Right atrium auricular region (tissue), 2 donors: ENCODE data around the gene AATF. TPM values are rescaled to one million over a fixed set of nuclear protein-coding genes. Genes with fewer than 3 reads are reported as not detected.

Experiments
- DNase-seq: peaks from one replicate; pipeline ENCODE4 v3.0.0-alpha.2; 2019; ENCODE audit warnings: low spot score
- H3K27ac ChIP-seq, 2 donors: fragments of 200-600 bp; sonication (generic); 1 replicate in 1 of 2; 2 replicates in 1 of 2; pipeline ENCODE4 v1.5.1; 2016 to 2019
- H3K27me3 ChIP-seq, 2 donors: fragments of 200-600 bp; sonication (generic); one replicate each; pipeline versions ENCODE4 v1.5.1 to v1.6.0; 2017 to 2019
- H3K36me3 ChIP-seq: fragments of 200-600 bp; sonication (generic); one replicate; pipeline ENCODE4 v1.5.1; 2016
- H3K4me1 ChIP-seq, 2 donors: fragments of 200-600 bp; sonication (generic); one replicate each; pipeline versions ENCODE4 v1.5.1 to v1.6.0; 2017 to 2019
- H3K4me3 ChIP-seq, 2 donors: fragments of 200-600 bp; sonication (generic); 1 replicate in 1 of 2; 2 replicates in 1 of 2; pipeline ENCODE4 v1.5.1; 2017 to 2019; ENCODE audit warnings: mild to moderate bottlenecking in 1 of 2, moderate library complexity in 1 of 2
- H3K9me3 ChIP-seq, 2 donors: fragments of 200-600 bp; sonication (generic); one replicate each; pipeline ENCODE4 v1.5.1; 2019
- total RNA-seq, 2 donors: library from RNA; depleted of rRNA; stranded (reverse); fragments of >200 nt; gene quantifications; one replicate each; pipeline ENCODE4 v1.1.0, GENCODE V29; 2016
- TF ChIP-seq, protein P1 (sequence below), 2 donors: fragments of 200-600 bp; sonication (generic); IDR thresholded peaks; one replicate each; pipeline ENCODE4 v1.5.1; 2019; ENCODE audit warnings: antibody characterized with exemption in 2 of 2

AATF gene
- total RNA-seq, 2 donors from 2014 or later, result 17.8 to 23.2 TPM

DNA sequence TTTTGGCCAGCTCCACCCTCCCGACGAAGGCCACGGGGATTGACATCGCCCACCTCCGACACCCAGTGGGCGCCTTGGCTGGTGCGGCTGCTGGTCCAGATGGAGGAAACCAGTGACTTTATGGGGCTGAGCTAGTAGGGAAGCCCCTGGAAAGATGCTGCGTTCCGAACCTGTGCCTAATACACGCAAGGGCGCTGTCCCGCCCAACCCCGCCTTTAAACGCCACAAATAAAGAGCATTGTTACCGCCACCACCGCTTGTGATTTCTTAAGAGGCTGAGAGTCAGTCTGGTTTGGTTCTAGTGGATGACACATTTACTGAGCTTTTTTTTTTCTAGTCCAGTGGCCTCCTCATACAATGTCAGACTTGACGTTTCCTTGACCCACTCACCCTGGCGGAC, 107.9 kb downstream of the AATF start:
- Histone ChIP-seq H3K9me3 (no peaks in the 10 kb centered on the region), H3K4me1 (no peaks in the 10 kb centered on the region), H3K27ac (no peak overlapping the region), H3K4me3 (no peak overlapping the region), H3K27me3 (no peaks in the 10 kb centered on the region), H3K36me3 (no peaks in the 10 kb centered on the region)
- TF ChIP-seq, protein P1, sequence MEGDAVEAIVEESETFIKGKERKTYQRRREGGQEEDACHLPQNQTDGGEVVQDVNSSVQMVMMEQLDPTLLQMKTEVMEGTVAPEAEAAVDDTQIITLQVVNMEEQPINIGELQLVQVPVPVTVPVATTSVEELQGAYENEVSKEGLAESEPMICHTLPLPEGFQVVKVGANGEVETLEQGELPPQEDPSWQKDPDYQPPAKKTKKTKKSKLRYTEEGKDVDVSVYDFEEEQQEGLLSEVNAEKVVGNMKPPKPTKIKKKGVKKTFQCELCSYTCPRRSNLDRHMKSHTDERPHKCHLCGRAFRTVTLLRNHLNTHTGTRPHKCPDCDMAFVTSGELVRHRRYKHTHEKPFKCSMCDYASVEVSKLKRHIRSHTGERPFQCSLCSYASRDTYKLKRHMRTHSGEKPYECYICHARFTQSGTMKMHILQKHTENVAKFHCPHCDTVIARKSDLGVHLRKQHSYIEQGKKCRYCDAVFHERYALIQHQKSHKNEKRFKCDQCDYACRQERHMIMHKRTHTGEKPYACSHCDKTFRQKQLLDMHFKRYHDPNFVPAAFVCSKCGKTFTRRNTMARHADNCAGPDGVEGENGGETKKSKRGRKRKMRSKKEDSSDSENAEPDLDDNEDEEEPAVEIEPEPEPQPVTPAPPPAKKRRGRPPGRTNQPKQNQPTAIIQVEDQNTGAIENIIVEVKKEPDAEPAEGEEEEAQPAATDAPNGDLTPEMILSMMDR (IDR thresholded peaks at IDR 0.05), result no peak
- DNase-seq, result peak; percentile 40

DNA sequence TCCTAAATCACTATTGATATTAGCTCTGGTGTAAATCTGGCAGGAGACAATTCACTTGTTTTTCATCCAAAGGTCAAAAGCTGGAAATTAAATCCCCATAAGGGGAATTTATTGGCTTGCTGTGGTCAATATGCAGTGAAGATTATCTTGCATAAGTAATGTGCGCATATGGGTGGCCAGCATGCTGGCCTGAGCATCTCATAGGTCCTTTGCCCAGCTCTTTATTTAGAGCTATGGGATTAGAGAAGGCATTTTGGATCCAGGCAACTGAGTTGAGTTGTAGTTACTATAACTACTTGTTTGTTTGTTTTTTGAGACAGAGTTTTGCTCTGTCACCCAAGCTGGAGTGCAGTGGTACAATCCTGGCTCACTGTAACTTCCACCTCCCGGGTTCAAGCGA, 110.7 kb downstream of the AATF start:
- H3K4me1 ChIP-seq, result no peaks in the 10 kb centered on the region
- TF ChIP-seq, protein P1 (IDR thresholded peaks at IDR 0.05), result no peak
- DNase-seq, result no peak
- H3K9me3 ChIP-seq, result no peaks in the 10 kb centered on the region
- H3K4me3 ChIP-seq, result no peak overlapping the region
- no peaks in the 10 kb centered on the region for H3K36me3 ChIP-seq
- no peak overlapping the region for H3K27ac ChIP-seq
- H3K27me3 ChIP-seq, result no peaks in the 10 kb centered on the region

DNA sequence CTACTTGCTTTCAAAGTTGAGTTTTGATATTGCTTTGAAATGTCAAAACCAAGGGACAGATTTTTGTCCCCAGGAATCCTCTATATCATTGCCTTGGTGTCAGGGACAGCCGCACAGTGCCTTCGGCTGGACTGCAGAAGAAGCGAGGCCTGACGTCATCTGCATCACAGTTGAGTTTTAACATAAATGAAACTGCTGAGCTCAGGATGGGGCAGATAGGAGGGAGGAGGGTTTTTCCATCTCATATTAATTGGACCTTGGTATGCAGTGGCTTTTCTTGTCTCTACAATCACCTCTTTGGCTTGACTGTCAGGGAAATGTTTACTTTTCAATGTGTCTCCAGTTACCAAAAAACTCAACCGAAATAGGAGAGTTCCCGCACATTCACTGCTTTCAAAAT, 111.3 kb downstream of the AATF start:
- no peak overlapping the region for H3K27ac ChIP-seq
- H3K4me3 ChIP-seq, result no peak overlapping the region
- no peak for DNase-seq
- no peaks in the 10 kb centered on the region for H3K36me3 ChIP-seq
- no peaks in the 10 kb centered on the region for H3K27me3 ChIP-seq
- H3K4me1 ChIP-seq, result no peaks in the 10 kb centered on the region
- TF ChIP-seq, protein P1 (IDR thresholded peaks at IDR 0.05), result no peak
- H3K9me3 ChIP-seq, result no peaks in the 10 kb centered on the region

DNA sequence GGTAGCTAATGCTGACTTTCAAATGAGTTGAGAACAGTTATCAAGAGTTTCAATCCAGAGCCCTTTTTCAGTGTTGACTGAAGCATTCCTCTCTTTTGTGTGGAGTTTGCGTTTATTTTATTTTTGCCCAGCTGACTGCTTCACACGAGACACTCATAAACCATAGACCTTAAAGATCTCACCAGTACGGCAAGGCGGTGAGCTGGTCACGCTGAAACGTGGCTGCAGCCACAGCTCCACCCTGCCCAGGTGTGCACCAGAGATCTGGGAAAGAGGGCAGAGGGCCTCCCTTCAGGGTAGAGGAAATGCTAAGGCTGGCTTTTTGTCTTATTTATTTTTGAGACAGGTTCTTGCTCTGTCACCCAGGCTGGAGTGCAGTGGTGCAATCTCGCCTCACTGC, 112.2 kb downstream of the AATF start:
- no peak for DNase-seq
- Histone ChIP-seq H3K4me1 (no peaks in the 10 kb centered on the region), H3K36me3 (no peaks in the 10 kb centered on the region), H3K9me3 (no peaks in the 10 kb centered on the region), H3K27me3 (no peaks in the 10 kb centered on the region), H3K27ac (no peak overlapping the region), H3K4me3 (no peak overlapping the region)
- TF ChIP-seq, protein P1 (IDR thresholded peaks at IDR 0.05), result no peak

- Histone ChIP-seq H3K4me3 (no peak overlapping the region), H3K9me3 (no peaks in the 10 kb centered on the region), H3K36me3 (no peaks in the 10 kb centered on the region), H3K27ac (no peak overlapping the region), H3K4me1 (no peaks in the 10 kb centered on the region), H3K27me3 (no peaks in the 10 kb centered on the region)
- no peak for DNase-seq
- TF ChIP-seq, protein P1 (IDR thresholded peaks at IDR 0.05), result no peak
Observed at GRCh38 chr17:37062021-37062420, 113.3 kb downstream of the AATF start.

DNA sequence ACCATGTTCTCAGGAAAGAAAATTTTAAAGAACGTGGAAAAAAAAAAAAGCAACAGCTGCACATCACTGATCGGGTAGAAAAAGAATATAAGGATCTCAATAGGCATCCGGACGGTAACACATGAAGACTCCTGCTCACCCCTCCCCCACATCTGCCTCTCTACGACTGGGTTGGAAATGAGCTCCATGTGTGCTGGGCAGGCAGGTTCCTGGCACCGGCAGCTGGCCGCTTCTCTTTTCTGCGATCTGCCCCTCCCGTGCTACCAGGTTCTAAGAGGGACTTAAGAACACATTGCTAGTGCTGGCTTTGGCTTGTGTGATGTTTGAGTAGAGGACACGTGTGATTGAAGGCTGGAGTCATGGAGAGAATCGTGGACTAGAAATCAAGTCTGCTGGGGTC, 115.5 kb downstream of the AATF start:
- H3K36me3 ChIP-seq, result no peaks in the 10 kb centered on the region
- H3K27me3 ChIP-seq, result no peaks in the 10 kb centered on the region
- no peak overlapping the region for H3K4me3 ChIP-seq
- H3K9me3 ChIP-seq, result no peaks in the 10 kb centered on the region
- no peaks in the 10 kb centered on the region for H3K4me1 ChIP-seq
- H3K27ac ChIP-seq, result no peak overlapping the region
- DNase-seq, result no peak
- TF ChIP-seq, protein P1 (IDR thresholded peaks at IDR 0.05), result no peak
